Measurements from ENCODE around the gene MR1. TPM values are rescaled to one million over a fixed set of nuclear protein-coding genes. Genes with fewer than 3 reads are reported as not detected.

The MR1 gene
- total RNA-seq, result 10 to 100 TPM; 19.6 to 30.0 TPM

GRCh38 chr1:181033799-181034451, at the start of gene MR1:
Gene MR1, plus strand, starts transcription at chr1:181033983. Its CDS starts 25 bp downstream, at chr1:181034008.
- Histone ChIP-seq H3K4me3 (peak within 1 kb of the TSS; percentile 81), H3K27me3 (replicated peaks; ENCODE audit: insufficient read depth) (no peaks in the 10 kb centered on the region), H3K9me3 (no peaks in the 10 kb centered on the region), H3K36me3 (no peaks in the 10 kb centered on the region), H3K27ac (peak within 1 kb of the TSS; percentile 98), H3K4me1 (ENCODE audit: control insufficient read depth in 1 of 2, low read depth in 2 of 2) (peaks cover 32 to 40% of the 10 kb centered on the region in 2 donors)
- DNase-seq (ENCODE audit: low spot score) (no peak), ATAC-seq (ENCODE audit: insufficient number of reproducible peaks, low FRiP score, low read depth) (peak; percentile 97)
- no peak for TF ChIP-seq CTCF (IDR thresholded peaks at IDR 0.05)

DNA sequence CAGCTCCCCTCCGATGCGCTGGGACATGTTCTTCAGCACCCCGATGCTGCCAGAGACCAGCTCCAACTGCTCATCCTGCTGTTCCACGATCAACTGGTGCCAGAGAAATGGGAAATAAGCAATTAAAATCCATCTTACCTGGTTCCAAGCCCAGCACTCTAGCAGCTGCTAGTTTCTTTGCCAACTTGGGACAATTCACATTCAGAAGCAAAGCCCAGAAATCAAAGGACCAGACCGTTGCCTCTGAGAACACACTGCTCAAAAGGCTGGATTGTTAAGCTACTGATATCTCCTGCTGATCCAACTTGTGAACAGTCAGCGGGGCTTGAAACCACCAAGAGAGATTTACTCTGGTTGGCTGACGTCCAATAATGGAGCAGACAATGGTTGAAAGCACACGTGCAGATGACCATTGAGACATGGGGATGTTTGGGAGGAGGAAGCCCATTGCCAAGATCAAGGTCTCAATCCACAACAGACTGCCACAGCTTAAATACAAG, 45.5 kb upstream of the MR1 start:
- no peak for DNase-seq (ENCODE audit: low spot score)

DNA sequence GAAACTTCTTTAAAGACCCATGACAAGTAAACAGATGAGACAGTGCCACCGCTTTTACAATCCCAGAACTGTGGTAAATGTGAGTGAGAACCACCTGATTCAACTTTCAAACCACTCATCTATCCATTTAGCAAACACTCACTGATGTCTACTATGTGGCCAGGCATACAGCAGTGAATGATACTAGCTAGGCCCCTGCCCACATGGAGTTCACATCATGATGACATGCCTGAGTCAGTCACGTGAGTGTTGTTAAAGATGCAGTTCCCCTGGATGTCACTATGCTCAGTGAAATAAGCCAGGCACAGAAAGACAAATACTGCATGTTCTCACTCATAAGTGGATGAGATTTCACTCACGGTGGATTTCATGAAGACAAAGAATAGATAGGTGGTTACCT, 39.5 kb upstream of the MR1 start:
- ATAC-seq (ENCODE audit: insufficient number of reproducible peaks, low FRiP score, low read depth) (no peak), DNase-seq (ENCODE audit: low spot score) (no peak)
- Histone ChIP-seq H3K9me3 (no peaks in the 10 kb centered on the region), H3K4me3 (no peak overlapping the region), H3K4me1 (ENCODE audit: control insufficient read depth in 1 of 2, low read depth in 2 of 2) (peaks cover 5 to 30% of the 10 kb centered on the region in 2 donors), H3K36me3 (peaks cover 11% of the 10 kb centered on the region), H3K27ac (no peak overlapping the region), H3K27me3 (replicated peaks; ENCODE audit: insufficient read depth) (no peaks in the 10 kb centered on the region)
- TF ChIP-seq CTCF (IDR thresholded peaks at IDR 0.05), result no peak

More for the DNA sequence above, 45.5 kb upstream of the MR1 start:
- Histone ChIP-seq H3K4me1 (ENCODE audit: control insufficient read depth in 1 of 2, low read depth in 2 of 2) (peaks cover 0 to 9% of the 10 kb centered on the region in 2 donors), H3K36me3 (peaks cover 47% of the 10 kb centered on the region), H3K4me3 (no peak overlapping the region), H3K27ac (no peak overlapping the region), H3K27me3 (replicated peaks; ENCODE audit: insufficient read depth) (no peaks in the 10 kb centered on the region), H3K9me3 (no peaks in the 10 kb centered on the region)
- TF ChIP-seq CTCF (IDR thresholded peaks at IDR 0.05), result no peak
- ATAC-seq (ENCODE audit: insufficient number of reproducible peaks, low FRiP score, low read depth), result no peak

DNA sequence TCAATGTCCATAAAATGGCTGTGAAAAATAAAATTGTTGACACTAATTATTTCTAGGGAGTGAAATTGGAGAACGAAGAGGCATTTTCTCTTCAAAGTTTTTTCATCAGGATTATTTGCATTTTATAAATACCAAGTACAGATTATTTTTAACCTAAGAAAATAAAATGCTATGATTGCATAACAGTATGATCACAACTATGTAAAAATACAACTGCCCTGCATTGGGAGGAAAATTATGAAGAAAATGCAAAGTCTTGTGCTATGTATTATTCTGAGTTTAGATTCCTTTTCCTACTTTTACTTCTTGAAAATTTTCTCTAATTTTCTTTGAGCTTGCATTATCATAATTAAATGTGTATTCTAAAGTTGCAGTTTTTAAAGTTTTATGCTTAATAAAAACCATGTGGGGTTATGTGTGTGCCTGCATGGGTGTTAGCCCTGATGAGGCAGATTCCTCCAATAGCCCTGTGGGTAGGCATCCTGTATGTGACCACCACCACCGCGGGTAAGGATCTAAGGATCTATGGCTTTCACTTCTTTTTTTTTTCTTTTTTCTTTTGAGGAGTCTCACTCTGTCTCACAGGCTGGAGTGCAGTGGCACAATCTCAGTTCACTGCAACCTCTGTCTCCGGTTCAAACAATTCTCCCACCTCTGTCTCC, 35.8 kb upstream of the MR1 start:
- H3K4me3 ChIP-seq, result no peak overlapping the region
- H3K4me1 ChIP-seq (ENCODE audit: control insufficient read depth in 1 of 2, low read depth in 2 of 2), result peaks cover 5 to 20% of the 10 kb centered on the region in 2 donors
- DNase-seq (ENCODE audit: low spot score) (no peak), ATAC-seq (ENCODE audit: insufficient number of reproducible peaks, low FRiP score, low read depth) (no peak)
- H3K36me3 ChIP-seq, result no peaks in the 10 kb centered on the region
- no peak for TF ChIP-seq CTCF (IDR thresholded peaks at IDR 0.05)
- H3K27me3 ChIP-seq (replicated peaks; ENCODE audit: insufficient read depth), result no peaks in the 10 kb centered on the region
- H3K9me3 ChIP-seq, result no peaks in the 10 kb centered on the region
- H3K27ac ChIP-seq, result peak overlapping the region in 1 of 2 donors; percentile 42

DNA sequence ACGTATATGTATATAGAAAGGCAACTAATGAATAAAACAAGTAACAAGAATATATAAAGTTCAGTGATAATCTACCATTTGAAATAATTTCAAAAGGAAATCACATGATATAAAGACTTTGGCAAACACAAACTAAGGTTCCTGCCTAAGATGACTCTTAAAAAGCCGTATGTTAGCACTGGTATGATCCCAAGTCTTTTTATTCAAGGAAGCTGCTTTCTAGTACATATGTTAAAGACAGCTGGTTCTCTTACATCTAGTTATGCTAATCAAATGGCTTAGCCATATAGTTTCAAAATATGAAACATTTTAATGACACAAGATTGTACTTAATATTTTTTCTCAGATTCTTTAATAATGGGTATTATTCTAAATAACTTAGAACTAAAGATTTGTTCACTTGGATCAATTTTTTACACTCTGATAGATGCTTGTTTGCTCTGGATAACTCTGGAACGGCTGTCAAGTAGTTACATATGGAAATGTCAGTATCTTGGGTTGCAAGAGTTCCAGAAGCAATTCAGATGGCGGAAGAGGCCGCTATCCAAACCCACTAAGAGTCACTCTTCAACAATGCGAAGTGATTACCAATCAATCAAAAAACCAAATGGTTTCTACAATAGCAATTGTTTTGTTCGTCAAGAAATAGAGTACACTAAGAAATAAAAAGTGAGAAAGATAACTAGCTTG, 32.5 kb upstream of the MR1 start:
- no peak for DNase-seq (ENCODE audit: low spot score)
- H3K9me3 ChIP-seq, result no peaks in the 10 kb centered on the region
- no peak for ATAC-seq (ENCODE audit: insufficient number of reproducible peaks, low FRiP score, low read depth)
- TF ChIP-seq CTCF (IDR thresholded peaks at IDR 0.05), result no peak
- no peak overlapping the region for H3K27ac ChIP-seq
- no peak overlapping the region for H3K4me3 ChIP-seq
- H3K27me3 ChIP-seq (replicated peaks; ENCODE audit: insufficient read depth), result no peaks in the 10 kb centered on the region
- H3K4me1 ChIP-seq (ENCODE audit: control insufficient read depth in 1 of 2, low read depth in 2 of 2), result peaks cover 5 to 20% of the 10 kb centered on the region in 2 donors
- peaks cover 13% of the 10 kb centered on the region for H3K36me3 ChIP-seq

Data from thoracic aorta (tissue), 2 donors.